OCI-M1 (cell line): ENCODE results near the gene PLCXD1.
"Not testable (repeated sequence)": the region's sequence is repeated elsewhere in the genome, so short reads cannot be mapped to it uniquely, and the experiment has no call there.

Source experiments
- DNase-seq: peaks from one replicate; lab custom pipeline; 2025; lab: John Stamatoyannopoulos, UW

PLCXD1 gene

GRCh38 chrX:281166-281999, at the start of gene PLCXD1:
PLCXD1 (plus strand) TSS chrX:281381; CDS start chrX:284188, 2,807 bp downstream.
- no peak for DNase-seq

- not testable (repeated sequence) for DNase-seq
Observed at GRCh38 chrX:231637-232277, 49.4 kb upstream of the PLCXD1 start.

DNA sequence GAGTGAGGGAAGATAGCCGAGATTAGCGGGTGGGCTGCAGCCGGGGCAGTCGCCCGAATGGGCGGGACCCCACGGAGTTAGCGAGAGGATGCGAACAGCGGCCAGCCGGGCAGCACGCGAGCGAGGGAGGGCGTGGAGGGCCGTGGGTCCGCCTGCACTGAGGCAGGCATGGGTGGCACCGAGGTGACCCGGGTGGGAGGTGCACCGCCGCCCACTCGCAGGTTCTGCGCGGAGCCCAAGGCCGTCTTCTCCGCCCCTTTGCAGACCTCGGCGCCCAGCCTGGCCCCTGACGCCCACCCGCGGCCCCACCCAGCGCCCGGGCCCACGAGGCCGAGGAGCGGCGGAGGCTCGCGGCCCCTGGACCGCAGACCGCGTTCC, 48.9 kb upstream of the PLCXD1 start:
- not testable (repeated sequence) for DNase-seq

DNA sequence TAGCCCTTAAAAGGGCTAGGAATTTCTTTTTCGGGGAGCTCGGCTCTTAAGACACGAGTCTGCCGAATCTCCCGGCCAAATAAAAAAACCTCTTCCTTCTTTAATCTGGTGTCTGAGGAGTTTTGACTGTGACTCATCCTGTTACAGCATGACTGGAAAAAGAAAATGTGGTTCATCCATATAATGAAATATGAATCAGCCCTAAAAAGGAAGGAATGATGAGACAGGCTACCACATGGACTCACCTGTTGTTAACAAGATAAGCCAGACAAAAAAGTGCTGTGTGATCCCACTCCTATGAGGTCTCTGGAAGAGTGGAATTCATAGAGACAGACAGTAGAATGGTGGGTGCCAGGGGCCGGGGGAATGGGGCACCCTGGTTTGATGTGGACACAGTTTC, 45.0 kb upstream of the PLCXD1 start:
- not testable (repeated sequence) for DNase-seq

DNA sequence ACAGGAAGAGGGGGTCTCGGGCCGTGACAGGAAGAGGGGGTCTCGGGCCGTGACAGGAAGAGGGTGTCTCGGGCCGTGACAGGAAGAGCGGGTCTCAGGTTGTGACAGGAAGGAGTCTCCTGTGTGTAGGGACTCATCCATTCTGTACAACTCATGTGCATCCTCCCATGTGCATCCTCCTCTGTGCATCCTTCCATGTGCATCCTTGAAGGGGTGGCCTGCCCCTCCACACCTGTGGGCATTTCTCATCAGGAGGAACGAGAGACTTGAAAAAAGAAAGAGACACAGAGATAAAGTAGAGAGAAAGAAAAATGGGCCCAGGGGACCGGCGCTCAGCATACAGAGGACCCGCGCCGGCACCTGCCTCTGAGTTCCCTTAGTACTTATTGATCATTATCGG, 30.2 kb upstream of the PLCXD1 start:
- DNase-seq, result no peak

DNA sequence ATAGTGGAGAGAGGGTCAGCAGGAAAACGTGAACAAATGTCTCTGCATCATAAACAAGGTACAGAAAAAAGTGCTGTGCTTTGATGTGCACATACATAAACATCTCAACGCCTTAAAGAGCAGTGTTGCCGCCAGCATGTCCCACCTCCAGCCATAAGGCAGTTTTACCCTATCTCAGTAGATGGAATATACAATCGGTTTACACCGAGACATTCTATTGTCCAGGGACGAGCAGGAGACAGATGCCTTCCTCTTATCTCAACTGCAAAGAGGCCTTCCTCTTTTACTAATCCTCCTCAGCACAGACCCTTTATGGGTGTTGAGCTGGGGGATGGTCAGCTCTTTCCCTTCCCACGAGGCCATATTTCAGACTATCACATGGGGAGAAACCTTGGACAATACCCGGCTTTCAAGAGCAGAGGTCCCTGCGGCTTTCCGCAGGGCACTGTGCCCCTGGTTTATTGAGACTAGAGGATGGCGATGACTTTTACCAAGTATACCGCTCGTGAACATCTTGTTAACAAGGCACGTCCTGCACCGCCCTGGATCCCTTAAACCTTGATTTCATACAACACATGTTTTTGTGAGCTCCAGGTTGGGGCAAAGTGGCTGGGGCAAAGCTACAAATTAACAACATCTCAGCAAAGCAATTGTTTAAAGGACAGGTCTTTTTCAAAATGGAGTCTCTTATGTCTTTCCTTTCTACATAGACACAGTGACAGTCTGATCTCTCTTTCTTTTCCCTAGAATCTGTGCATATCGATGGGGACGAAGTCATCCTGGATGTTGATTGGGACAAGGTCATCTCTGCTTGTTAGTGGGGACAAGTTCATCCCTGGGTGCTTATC, 29.6 kb upstream of the PLCXD1 start:
- DNase-seq, result not testable (repeated sequence)

DNA sequence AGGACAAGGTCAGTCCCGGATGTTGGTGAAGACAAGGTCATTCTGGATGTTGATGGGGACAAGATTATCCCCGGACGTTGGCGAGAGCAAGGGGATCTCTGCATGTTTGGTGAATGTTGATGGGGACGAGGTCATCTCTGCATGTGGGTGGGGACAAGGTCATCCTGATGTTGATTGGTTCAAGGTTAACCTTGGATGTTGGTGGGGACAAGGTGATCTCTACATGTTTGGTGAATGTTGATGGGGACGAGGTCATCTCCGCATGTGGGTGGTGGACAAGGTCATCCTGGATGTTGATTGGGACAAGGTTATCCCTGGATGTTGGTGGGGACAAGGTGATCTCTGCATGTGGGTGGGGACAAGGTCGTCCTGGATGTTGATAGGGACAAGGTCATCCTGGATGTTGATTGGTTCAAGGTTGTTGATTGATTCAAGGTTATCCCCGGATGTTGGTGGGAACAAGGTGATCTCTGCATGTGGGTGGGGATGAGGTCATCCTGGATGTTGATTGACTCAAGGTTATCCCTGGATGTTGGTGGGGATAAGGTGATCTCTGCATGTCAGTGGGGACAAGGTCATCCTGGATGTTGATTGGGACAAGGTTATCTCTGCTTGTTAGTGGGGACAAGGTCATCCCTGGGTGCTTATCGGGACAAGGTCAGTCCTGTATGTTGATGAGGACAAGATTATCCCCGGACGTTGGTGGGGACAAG, 28.8 kb upstream of the PLCXD1 start:
- DNase-seq, result no peak

- no peak for DNase-seq
Observed at GRCh38 chrX:252957-253291, 28.3 kb upstream of the PLCXD1 start.

DNA sequence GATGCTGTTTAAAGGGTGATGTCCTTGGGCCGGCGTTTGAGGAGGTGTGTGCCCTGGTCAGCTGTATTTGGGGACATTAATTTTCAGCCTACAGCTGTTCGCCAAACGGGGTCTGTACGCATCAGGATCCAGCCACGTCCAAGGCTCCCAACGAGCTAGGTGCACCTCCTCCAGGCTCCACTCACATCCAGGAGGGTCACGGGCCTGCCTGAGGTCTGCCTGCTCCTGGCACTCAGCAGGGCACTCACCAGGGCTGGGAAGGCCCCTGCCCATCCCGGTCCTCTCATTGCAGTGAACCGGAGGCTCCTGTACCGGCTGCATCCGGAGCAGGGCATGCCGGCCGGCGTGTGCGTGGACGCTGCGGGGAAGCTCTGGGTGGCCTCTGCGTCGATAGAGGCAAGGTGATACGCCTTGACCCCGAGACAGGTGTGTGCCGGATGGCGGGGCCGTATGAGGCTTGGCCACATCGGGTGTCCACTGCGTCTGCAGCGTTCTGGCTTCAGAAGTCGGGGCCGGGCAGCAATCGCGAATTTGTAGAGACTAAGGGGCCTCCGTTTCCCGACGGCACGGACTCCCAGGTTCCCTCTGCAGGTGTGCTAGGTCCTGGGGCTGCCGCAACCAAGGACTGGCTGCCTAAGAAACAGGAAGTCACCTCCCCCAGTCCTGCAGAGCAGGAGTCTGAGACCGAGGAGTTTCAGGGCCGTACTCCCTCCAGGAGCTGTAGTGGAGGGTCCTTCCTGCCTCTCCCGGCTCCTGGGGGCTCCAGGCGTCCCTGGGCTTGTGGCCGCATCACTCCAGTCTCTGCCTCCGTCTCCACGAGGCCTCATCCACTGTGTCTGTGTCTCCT, 27.5 kb upstream of the PLCXD1 start:
- no peak for DNase-seq

DNA sequence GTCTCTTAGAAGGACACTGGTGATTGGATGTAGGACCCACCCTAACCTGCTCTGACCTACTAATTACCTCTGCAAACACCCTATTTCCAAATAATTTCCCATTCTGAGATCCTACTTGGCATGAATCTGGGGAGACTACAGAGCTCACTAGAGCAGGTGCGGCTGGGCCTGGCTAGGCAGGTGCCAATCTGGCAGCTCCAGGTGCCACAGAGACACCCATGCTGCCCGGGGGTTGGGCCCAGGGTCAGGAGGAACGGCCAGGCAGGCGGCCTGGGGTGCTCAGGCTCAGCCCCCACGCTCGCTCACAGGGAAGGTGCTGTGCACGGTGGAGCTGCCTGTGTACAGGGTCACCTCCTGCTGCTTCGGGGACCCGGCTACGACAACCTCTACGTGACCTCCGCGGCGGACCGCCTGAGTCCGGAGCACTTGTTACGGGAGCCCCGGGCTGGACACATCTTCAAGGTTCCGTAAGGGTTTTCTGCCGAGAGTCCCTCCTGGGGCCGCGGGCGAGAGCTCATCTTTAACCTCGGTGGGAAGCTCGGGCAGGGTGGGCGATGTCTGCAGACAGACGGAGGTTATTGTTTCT, 26.5 kb upstream of the PLCXD1 start:
- no peak for DNase-seq

GRCh38 chrX:255923-256331, 25.3 kb upstream of the PLCXD1 start:
- DNase-seq, result no peak

DNA sequence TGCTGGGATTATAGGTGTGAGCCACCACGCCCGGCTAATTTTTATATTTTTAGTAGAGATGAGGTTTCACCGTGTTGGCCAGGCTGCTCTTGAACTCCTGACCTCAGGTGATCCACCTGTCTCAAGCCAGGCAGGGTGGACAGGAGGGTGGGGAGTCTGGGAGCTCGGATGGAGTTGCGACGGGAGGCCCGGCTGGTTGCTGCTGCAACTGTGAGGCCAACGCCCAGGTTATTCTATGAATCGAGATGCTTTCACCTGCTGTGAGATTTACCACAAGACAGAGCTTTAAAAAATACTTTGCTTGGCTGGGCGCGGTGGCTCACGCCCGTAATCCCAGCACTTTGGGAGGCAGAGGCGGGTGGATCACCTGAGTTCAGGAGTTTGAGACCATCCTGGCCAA, 24.1 kb upstream of the PLCXD1 start:
- DNase-seq, result not testable (repeated sequence)

GRCh38 chrX:257681-258289, 23.4 kb upstream of the PLCXD1 start:
- no peak for DNase-seq

DNA sequence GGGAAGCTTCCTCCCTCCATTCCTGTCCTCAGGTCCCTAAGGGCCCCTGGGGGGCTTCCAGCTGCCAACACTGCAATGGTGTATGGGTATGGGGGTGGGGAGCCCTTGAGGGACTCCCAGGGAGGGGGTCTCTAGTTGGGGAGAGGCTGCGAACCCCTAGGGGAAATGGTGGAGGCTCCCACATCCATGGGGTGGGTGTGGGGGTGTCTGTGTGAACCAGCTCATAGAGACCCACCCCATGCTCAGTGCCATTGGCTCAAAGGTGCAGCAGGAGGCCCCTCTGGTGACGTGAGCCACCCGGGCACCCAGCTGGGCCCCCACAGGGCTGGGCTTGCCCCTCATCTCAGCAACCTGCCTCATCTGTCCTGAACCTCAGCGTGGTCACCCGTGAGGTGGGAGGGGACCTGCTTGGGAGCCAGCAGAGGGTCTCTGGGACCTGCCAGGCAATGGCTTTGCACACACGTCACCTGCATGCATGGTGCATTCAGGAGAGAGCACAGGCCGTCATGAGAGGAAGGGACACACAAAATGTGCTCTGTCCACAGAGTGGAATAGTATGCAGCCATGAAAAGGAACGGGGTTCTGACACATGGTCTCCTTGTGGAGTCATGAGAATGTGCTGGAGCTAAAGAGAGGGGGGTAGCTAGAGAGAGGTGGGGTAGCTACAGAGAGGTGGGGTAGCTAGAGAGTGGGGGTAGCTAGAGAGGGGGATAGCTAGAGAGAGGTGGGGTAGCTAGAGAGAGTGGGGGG, 22.7 kb upstream of the PLCXD1 start:
- DNase-seq, result no peak

GRCh38 chrX:259692-260355, 21.4 kb upstream of the PLCXD1 start:
- DNase-seq, result no peak

DNA sequence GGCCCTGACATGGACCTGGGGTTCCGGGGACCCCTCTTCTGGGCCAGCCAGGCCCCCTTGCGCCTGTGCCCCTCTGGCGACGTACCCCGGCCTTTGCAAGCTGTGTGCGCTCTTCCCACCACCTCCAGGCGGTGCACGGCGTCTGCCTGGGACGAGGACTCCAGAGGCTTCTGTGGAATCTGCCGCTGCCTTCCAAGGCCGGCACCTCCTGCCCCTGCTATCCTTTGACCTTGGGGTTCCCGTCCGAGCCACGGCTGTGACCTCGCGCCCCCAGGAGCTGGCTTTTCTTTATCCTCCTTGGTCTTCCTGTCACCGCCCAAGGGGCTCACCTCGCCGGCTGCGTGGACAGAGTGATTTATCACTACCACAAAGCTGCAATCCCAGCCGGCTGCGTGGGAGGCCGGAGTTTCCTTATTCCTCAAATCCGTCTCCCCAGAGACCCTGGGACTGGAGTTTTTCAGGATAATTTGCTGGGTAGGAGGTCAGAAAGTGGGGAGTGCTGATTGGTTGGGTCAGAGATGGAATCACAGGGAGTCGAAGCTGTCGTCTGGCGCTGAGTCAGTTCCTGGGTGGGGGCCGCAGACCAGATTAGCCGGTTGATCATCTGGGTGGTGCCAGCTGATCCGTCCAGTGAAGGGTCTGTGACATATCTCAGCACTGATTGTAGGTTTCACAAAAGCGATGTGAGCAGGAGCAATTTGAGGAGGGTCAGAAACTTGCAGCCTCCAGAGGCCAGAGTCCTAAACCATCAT, 19.8 kb upstream of the PLCXD1 start:
- DNase-seq, result no peak

- no peak for DNase-seq
Observed at GRCh38 chrX:261919-262352, 19.2 kb upstream of the PLCXD1 start.

GRCh38 chrX:262381-262909, 18.7 kb upstream of the PLCXD1 start:
- no peak for DNase-seq
